Activated CD8-positive, alpha-beta memory T cell treated with anti-CD3 and anti-CD28 coated beads for 4 hours (primary cell): ENCODE results near the gene ATXN7.

ENCODE experiments used
- DNase-seq, 2 donors: peaks; one replicate each; pipeline ENCODE4 v3.0.0-alpha.2; 2020; ENCODE audit warnings: low read depth in 2 of 2

ATXN7 gene

GRCh38 chr3:64049136-64049535 is 185.5 kb downstream of the ATXN7 start:
- DNase-seq, result no peak

- DNase-seq, result no peak
These were observed 186.2 kb downstream of the ATXN7 start for GRCh38 chr3:64049832-64050231.
